ENCODE results near the gene AURKB.
"Not testable (repeated sequence)": the region's sequence is repeated elsewhere in the genome, so short reads cannot be mapped to it uniquely, and the experiment has no call there.

AURKB gene

DNA sequence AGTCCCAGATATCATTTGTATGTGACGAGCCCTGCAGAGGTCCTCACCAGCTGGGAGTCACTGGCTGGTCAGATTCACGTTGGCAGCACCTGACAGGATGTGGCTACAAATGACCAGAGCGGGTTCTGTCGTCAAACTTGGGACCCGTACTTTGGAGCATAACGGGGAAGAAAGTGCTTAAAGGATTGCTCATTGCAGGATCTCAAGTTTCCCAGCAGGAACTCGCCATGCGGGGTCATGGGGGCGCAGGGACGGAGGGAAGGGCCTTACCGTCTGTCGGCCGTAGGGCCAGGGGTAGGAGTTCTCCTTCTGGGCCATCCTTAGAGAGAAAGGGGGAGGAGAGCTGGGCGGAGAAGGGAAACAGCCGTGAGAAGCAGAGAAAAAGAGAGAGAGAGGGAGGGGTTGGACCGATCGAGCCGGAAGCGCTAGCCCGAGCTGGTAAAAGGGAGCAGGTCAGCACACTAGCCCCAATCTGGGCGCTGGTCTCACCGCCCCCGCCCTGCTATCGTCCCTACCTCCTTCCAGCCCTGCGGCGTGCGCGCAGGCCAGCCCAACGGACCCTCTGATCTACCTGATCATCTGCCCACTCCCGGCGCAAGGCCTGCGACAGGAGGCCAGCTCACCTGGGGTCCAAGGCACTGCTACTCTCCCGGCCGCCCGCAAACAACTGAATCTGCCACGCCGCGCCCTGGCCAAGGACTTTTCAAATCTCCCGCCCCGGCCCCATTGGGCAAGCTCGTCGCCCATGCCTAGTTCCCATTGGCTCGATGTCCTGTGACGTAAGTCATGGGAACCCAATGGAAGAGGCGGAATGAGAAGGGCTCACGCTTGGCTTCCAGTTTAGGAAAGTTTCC, at the start of gene AURKB:
Gene AURKB (minus strand): TSS at position 669 of the 854 bp plus-strand sequence. CDS start 351 bp downstream, at position 318.
- peak; percentile 89 to 91 for DNase-seq

- DNase-seq, result no peak
Observed at GRCh38 chr17:8257801-8258200, 47.4 kb upstream of the AURKB start.

DNA sequence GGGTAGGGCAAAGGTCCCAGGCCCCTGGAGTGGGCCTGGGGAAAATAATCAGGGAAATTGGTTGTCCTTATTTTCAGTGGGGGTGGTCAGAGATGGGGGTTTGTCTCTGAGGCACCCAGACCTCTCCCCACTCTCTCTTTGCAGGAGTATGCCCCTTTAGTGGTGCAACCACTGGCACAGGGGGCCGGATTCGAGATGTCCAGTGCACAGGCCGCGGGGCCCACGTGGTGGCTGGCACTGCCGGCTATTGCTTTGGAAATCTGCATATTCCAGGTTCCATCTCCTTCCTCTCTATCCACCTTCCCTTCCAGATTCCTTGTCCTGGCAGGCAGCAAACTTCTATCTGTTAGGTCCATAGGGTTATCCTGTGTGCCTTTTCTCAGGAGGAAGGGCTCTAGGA, 46.3 kb upstream of the AURKB start:
- no peak for DNase-seq

DNA sequence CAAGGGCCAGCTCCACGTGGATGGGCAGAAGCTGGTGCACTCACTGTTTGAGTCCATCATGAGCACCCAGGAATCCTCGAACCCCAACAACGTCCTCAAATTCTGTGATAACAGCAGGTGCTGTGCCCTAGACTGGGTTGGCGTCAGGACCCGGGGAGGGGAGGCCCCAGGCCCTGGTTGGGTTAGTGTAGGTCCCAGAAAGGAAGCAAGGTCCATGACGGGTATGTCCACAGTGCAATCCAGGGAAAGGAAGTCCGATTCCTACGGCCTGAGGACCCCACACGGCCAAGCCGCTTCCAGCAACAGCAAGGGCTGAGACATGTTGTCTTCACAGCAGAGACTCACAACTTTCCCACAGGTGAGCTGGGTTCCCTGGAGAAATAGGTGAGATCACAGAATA, 45.9 kb upstream of the AURKB start:
- DNase-seq, result no peak

DNA sequence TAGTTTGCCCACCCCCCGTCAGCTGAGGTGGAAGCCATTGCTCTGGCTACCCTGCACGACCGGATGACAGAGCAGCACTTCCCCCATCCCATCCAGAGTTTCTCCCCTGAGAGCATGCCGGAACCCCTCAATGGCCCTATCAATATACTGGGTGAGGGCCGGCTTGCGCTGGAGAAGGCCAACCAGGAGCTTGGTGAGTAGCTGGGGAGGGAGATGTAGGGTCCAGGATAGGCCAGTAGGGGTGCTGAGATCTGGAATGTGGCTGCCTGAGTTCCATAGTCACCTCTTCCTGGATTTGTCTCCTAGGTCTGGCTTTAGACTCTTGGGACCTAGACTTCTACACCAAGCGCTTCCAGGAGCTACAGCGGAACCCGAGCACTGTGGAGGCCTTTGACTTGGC, 45.1 kb upstream of the AURKB start:
- DNase-seq, result no peak

GRCh38 chr17:8254881-8255280, 44.5 kb upstream of the AURKB start:
- no peak for DNase-seq

GRCh38 chr17:8253801-8254200, 43.4 kb upstream of the AURKB start:
- DNase-seq, result no peak

DNA sequence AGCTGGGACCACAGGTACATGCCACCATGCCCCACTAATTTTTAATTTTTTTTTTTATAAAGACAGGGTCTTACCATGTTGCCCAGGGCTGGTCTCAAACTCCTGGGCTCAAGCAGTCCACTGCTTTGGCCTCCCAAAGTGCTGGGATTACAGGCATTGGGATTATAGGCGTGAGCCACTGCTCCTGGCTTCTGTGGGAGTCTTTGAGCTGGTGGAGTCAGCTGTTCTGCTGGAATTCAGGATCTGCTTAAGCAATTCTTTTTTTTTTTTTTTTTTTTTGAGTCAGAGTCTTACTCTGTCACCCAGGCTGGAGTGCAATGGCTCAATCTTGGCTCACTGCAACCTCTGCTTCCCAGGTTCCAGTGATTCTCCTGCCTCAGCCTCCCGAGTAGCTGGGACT, 41.0 kb upstream of the AURKB start:
- not testable (repeated sequence) for DNase-seq

DNA sequence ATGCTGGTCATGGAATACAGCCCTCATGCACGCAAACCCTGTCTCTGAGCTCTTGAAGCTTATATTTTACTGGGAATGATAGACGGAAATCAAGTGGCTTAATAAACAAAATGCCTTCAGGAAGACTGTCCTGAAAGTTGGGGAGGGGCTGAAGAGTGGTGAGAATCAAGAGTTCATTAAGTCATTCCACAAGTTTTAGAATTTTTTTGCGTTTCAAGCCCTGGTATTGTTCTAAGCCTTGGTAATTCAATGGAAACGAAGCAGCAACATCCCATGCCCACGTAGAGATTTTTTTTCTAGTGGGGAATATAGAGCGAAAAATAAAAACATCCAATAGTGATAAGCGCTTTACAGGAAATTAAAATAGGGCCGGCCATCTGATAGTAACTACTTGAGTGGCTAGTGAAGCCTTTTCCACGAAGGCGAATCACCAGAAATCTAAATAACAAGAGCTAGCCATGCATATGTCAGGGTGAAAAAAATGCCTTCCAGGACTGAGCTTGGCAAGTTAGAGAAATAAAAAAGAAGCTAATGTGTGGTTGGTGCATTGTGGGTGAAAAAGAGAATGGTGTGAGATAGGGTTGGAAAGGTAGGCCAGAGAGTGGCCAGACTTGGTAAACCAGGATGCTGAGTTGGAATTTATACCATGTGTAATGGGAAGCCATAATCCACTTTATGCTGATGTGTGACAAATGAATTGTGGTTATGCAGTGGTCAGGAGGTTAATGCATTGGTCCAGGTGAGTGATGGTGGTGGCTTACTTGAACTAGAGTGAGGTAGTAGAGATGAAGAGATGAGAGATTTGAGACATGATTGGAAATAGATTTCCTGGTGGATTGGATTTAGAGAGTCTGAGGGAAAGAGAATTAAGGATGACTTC, 39.5 kb upstream of the AURKB start:
- no peak for DNase-seq

- DNase-seq, result peak; percentile 95 to 96
Observed at GRCh38 chr17:8248751-8249607, 38.6 kb upstream of the AURKB start, which contains the start of gene PFAS. Gene PFAS, plus strand, starts transcription at chr17:8249289. Its CDS starts 4,649 bp downstream, at chr17:8253938.

GRCh38 chr17:8244768-8245167, 34.4 kb upstream of the AURKB start:
- DNase-seq, result no peak

GRCh38 chr17:8243827-8244226, 33.5 kb upstream of the AURKB start:
- peak in 1 of 2 experiments; percentile 18 for DNase-seq

DNA sequence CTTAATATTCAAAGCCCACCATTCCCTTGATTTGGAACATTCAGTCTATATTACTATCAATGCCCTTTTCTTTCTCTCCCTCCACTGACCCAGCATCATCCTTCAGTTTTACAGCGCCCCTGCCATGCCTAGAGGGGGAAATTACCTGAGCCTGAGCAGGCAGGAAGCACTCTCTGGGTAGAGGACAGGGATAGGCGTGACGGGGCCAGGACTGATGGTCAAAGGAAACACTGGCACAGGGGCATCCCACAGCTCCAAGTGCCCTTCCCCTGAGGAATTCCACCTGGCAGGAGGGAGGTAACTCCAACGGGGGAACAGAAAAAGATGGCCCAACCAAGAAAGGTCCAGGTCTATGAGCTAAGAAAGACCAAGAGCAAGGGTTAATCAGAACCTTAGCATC, 27.5 kb upstream of the AURKB start:
- no peak for DNase-seq

DNA sequence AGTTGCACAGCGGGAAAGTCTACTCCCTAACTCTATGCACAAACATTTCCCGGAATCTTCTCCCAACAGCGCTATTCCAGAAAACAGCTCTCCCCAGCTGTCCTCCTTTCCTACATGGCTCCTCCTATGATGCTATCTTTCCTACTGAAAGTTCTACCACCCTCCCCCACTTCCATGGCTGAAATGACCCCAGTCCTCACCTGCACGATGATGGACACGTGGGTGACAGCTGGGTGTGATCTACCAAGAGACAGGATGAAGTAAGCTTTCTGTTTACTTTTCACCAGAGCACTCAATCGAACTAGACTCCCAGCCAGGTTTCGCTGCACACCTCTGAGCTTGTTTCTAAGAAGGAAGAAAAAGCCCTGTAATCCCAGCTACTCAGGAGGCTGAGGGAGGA, 26.8 kb upstream of the AURKB start:
- DNase-seq, result no peak

DNA sequence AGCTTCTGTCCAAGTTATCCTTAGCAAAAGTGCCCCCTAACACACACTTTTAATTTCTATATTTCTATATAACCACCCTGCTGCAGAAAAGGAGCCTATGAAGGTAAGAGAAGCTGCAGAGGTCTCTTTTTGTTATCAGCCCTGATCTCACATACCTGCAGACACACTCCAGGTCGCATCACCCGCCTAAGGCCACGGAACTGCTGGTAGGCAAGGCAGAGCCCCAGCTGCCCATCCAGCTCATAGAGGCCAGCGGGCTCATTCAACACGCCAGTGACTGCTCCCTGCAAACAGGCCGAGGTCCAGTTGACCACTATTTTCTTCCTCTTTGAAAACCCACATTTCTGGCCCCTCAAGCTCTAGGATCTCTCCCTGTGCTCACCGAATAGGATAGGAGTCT, 25.3 kb upstream of the AURKB start:
- no peak for DNase-seq

GRCh38 chr17:8234361-8235270, 24.2 kb upstream of the AURKB start:
- DNase-seq, result no peak

- DNase-seq, result no peak
Observed at GRCh38 chr17:8231701-8232100, 21.3 kb upstream of the AURKB start.

- no peak for DNase-seq
Observed at GRCh38 chr17:8227238-8227581, 16.8 kb upstream of the AURKB start.

- no peak for DNase-seq
Observed at GRCh38 chr17:8226536-8227237, 16.3 kb upstream of the AURKB start.

DNA sequence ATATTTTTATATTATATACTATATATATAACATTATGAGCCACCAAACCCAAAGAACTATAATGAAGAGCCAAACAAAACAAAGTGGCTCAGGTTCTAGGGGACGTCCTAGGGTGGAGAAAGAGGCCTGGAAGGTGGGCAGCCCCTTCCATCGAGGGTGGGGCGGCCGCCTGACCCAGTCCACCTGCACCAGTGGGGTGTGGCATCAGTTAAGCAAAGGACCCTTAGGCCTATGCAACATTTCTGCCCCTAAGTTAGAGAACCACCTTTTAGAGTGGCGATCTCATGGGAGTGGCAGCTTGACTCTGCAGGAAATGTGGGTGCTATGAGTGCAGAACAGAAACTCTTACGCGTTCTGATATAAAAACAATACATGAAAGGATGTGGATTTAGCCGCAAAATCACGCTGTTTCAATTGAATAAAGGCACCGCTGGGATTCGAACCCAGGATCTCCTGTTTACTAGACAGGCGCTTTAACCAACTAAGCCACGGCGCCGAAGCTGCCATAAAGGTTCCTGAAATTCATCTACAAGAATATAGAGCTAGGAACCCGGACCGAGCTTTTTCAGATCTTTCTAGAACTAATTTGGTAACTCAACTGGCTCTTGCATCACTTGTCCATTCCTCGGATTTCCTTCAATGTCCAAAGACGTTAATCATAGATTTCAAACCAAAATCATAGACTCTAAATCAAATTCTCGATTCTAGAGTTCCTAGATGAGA, 15.6 kb upstream of the AURKB start:
- peak; percentile 51 to 56 for DNase-seq

Measured in activated CD4-positive, alpha-beta T cell treated with anti-CD3 and anti-CD28 coated beads, Interleukin-2, amount 50 U/mL, for 4 hours (primary cell).